ENCODE results near the gene SORL1. TPM values are rescaled to one million over a fixed set of nuclear protein-coding genes. Genes with fewer than 3 reads are reported as not detected.

Gene SORL1
- total and polyA plus RNA-seq, 2 of the 8 experiments (the other 6 are each of a cell fraction or from before 2014, with no cell fraction given): 38.1 to 65.5 TPM

- no peak overlapping the region for H3K27ac ChIP-seq (ENCODE audit: low read depth, low read length)
- WGBS, 2 experiments (ENCODE audit: extremely low coverage in 1 of 2, insufficient coverage in 1 of 2, insufficient read length in 1 of 2, insufficient replicate concordance in 2 of 2, low coverage in 1 of 2, low lambda C conversion rate in 2 of 2, missing lambda C conversion rate in 1 of 2): 90% methylated on average over 2 of the region's 2 CpGs; no CpG with 5 or more reads in 1 of the 2 experiments
Measured at GRCh38 chr11:121420398-121420797, 31.7 kb upstream of the SORL1 start.

More at GRCh38 chr11:121420398-121420797, 31.7 kb upstream of the SORL1 start:
- H3K4ac ChIP-seq (replicated peaks; ENCODE audit: insufficient read length, low read depth, low read length): no peak overlapping the region
- H3K23ac ChIP-seq (ENCODE audit: insufficient read length): no peak overlapping the region
- peaks cover 0 to 4% (median 0%) of the 10 kb centered on the region in 4 experiments; a peak in 2 of 7 replicates for H3K4me1 ChIP-seq (replicated peaks in 1 of 4; ENCODE audit: control insufficient read depth in 3 of 4, insufficient read depth in 4 of 4, low read length in 3 of 4)
- no peaks in the 10 kb centered on the region for H3K36me3 ChIP-seq (ENCODE audit: control insufficient read depth in 2 of 4, insufficient read depth in 4 of 4, low read length in 3 of 4)
- ChIA-PET POLR2A (ENCODE audit: partially characterized antibody) (no interaction called here), CTCF (ENCODE audit: partially characterized antibody) (interaction anchor here (0.6 to 2.8 kb wide), 6 partner anchors 9 to 1241 kb away, joined by 5 to 7 read pairs (median 6); no protein-coding TSS in a partner anchor)
- H3K23me2 ChIP-seq (ENCODE audit: low read depth, low read length): no peaks in the 10 kb centered on the region; the same call in 1 of the 2 replicates
- H3K27me3 ChIP-seq (replicated peaks in 1 of 4; ENCODE audit: control insufficient read depth in 3 of 4, extremely low read depth in 1 of 4, insufficient read depth in 3 of 4, low read length in 3 of 4): no peaks in the 10 kb centered on the region
- H3K9me3 ChIP-seq (ENCODE audit: insufficient read depth in 2 of 2, low read depth in 1 of 2, low read length in 1 of 2): no peaks in the 10 kb centered on the region
- H3K18ac ChIP-seq (ENCODE audit: extremely low read depth, low read length): no peak overlapping the region
- no peak overlapping the region for H2BK5ac ChIP-seq (ENCODE audit: low read depth, low read length)
- no peak overlapping the region for H3K14ac ChIP-seq (ENCODE audit: insufficient read length)
- no peak overlapping the region for H4K5ac ChIP-seq (ENCODE audit: insufficient read length, low read depth, low read length)
- no peaks in the 10 kb centered on the region for H3K79me2 ChIP-seq (ENCODE audit: control insufficient read depth in 1 of 2, insufficient read depth in 2 of 2, low read length in 2 of 2)
- H4K8ac ChIP-seq (ENCODE audit: extremely low read depth, insufficient read depth, low read length): no peak overlapping the region
- DNase-seq (ENCODE audit: low read depth in 1 of 2, low spot score in 2 of 2) (no peak), FAIRE-seq (no peak)
- no peak overlapping the region for H2BK120ac ChIP-seq (replicated peaks; ENCODE audit: low read depth, low read length)
- no peak overlapping the region for H3K4me3 ChIP-seq (ENCODE audit: extremely low read depth in 1 of 4, insufficient read depth in 2 of 4, low read depth in 3 of 4, low read length in 4 of 4)
- H3K79me1 ChIP-seq (ENCODE audit: low read depth, low read length): no peaks in the 10 kb centered on the region
- no peak overlapping the region for H2BK15ac ChIP-seq (ENCODE audit: low read length)
- H4K91ac ChIP-seq (replicated peaks; ENCODE audit: insufficient read length, low read length): no peak overlapping the region
- no peak overlapping the region for H3K4me2 ChIP-seq (ENCODE audit: insufficient read depth in 1 of 2, low read depth in 2 of 2, low read length in 2 of 2)
- H2BK12ac ChIP-seq (ENCODE audit: low read depth, low read length): no peak overlapping the region
- no peak overlapping the region for H3K56ac ChIP-seq (replicated peaks; ENCODE audit: insufficient read length, low read depth, low read length)
- no peak overlapping the region for H2AFZ ChIP-seq (ENCODE audit: low read length)
- no peak overlapping the region for H3K9ac ChIP-seq (replicated peaks in 1 of 4; ENCODE audit: extremely low read depth in 1 of 4, low read depth in 3 of 4, low read length in 3 of 4)
- no peak overlapping the region for H2BK20ac ChIP-seq (ENCODE audit: low read length)
- no peak overlapping the region for H2AK5ac ChIP-seq (ENCODE audit: low read depth, low read length)
- TF ChIP-seq SRF (IDR thresholded peaks at IDR 0.05; ENCODE audit: low read depth, low read length): no peak
- H4K20me1 ChIP-seq (replicated peaks in 1 of 2; ENCODE audit: control insufficient read depth in 1 of 2, insufficient read depth in 2 of 2, low read length in 2 of 2): no peaks in the 10 kb centered on the region

Measured in H1 (cell line).